Uterus (tissue), 4 donors: ENCODE measurements around the gene TPM2. TPM values are rescaled to one million over a fixed set of nuclear protein-coding genes. Genes with fewer than 3 reads are reported as not detected.

Experiments
- DNase-seq, 2 donors: peaks; one replicate each; pipeline ENCODE4 v3.0.0-alpha.2; 2019 to 2020
- H3K27ac ChIP-seq, 2 donors: fragments of 200-600 bp; sonication (generic); 1 replicate in 1 of 2; 2 replicates in 1 of 2; pipeline ENCODE4 v1.5.1; 2016 to 2018
- H3K27me3 ChIP-seq, 2 donors: fragments of 200-600 bp; sonication (generic); one replicate each; pipeline ENCODE4 v1.5.1; 2018 to 2019; ENCODE audit warnings: control low read depth in 1 of 2
- H3K36me3 ChIP-seq, 2 donors: fragments of 200-600 bp; sonication (generic); one replicate each; pipeline ENCODE4 v1.5.1; 2019; ENCODE audit warnings: control low read depth in 1 of 2
- H3K4me1 ChIP-seq, 2 donors: fragments of 200-600 bp; sonication (generic); one replicate each; pipeline ENCODE4 v1.5.1; 2018 to 2019; ENCODE audit warnings: control low read depth in 1 of 2
- H3K4me3 ChIP-seq, 2 donors: fragments of 200-600 bp; sonication (generic); 1 replicate in 1 of 2; 2 replicates in 1 of 2; pipeline ENCODE4 v1.5.1; 2018 to 2019; ENCODE audit warnings: mild to moderate bottlenecking in 1 of 2
- H3K9me3 ChIP-seq, 2 donors: fragments of 200-600 bp; sonication (generic); one replicate each; pipeline ENCODE4 v1.5.1; 2019; ENCODE audit warnings: control low read depth in 1 of 2
- CTCF ChIP-seq, 4 experiments: fragments of 200-600 bp in 2 of 4; fragments of 450-650 bp in 2 of 4; sonication (generic) in 2 of 4; IDR thresholded peaks; one replicate each; pipeline ENCODE4 v1.5.1; 2016 to 2019; ENCODE audit warnings: antibody characterized with exemption in 4 of 4, mild to moderate bottlenecking in 2 of 4, moderate library complexity in 1 of 4
- POLR2A ChIP-seq, 2 donors: fragments of 450-650 bp; IDR thresholded peaks; one replicate each; pipeline ENCODE4 v1.6.1; 2016; ENCODE audit warnings: antibody characterized with exemption in 2 of 2, mild to moderate bottlenecking in 1 of 2, moderate library complexity in 1 of 2
- intact Hi-C: fragments of 100-400 bp; cut with DNase I; formaldehyde crosslinking; loops from one replicate; pipeline ENCODE4 v1.15.1; 2023; ENCODE audit warnings: low total_unique reads
- total RNA-seq, 4 donors: library from RNA; depleted of rRNA in 3 of 4; stranded (reverse); fragments of >200 nt in 3 of 4; gene quantifications; one replicate each; pipeline versions ENCODE4 v1.1.0 to v1.2.4, GENCODE V29; 2014 to 2023
- donor health status: DM: yes; HTN: yes; CAD: no.

Gene TPM2
- total RNA-seq, 4 donors from 2014 or later, result 491 to 2,682 (median 829) TPM

DNA sequence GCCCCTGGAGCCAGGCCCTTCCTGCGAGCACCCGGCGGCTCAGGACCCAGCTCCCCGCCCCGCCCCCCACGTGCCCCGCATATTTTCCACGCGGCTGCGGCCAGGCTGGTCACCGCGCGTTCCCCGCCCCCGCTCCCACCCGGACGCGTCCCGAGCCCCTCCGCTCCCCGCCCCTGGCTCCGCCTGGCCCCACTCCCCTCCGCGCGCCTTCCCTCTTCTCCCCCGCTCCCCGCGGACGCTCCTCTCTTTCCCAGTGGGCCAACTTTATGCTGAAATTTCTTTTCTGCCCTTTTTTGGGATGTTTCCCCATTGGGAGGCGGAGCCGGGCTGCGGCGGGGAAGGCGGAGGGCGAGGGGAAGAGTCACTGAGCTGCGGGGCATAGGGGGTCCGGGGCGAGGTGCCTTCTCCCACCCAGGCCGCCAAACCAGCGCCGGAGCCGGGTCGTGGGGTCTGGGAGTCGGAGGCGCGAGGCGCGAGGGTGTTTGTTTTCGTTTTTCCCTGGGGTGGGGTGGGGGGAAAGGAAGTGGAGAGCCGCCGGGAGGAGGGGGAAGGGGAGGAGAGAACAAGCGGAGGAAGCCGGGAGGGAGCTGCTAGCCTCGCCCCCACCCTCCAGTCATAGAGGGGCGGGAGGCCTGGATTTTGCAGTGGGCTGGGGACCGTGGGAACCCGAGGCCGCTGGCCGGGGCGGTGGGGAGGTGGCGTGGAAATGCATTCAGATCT lies 1.0 kb upstream of the TPM2 start:
- H3K27me3 ChIP-seq, result no peaks in the 10 kb centered on the region
- no peaks in the 10 kb centered on the region for H3K9me3 ChIP-seq
- TF ChIP-seq POLR2A (IDR thresholded peaks at IDR 0.05) (peak; percentile 54 to 77), CTCF (IDR thresholded peaks at IDR 0.05) (peak in 1 of 4 experiments; percentile 5)
- no peaks in the 10 kb centered on the region for H3K36me3 ChIP-seq
- peak overlapping the region; percentile 57 to 71 for H3K4me3 ChIP-seq
- peak; percentile 91 to 93 for DNase-seq
- H3K4me1 ChIP-seq, result peaks cover 0 to 4% of the 10 kb centered on the region in 2 donors
- H3K27ac ChIP-seq, result peak overlapping the region; percentile 93 to 98
- intact Hi-C loops, result no loop called here

GRCh38 chr9:35690294-35690613 lies 529 bp upstream of the TPM2 start:
- DNase-seq, result no peak
- H3K27me3 ChIP-seq, result no peaks in the 10 kb centered on the region
- no peaks in the 10 kb centered on the region for H3K9me3 ChIP-seq
- peak overlapping the region; percentile 57 to 71 for H3K4me3 ChIP-seq
- peaks cover 0 to 4% of the 10 kb centered on the region in 2 donors for H3K4me1 ChIP-seq
- intact Hi-C loops, result no loop called here
- H3K36me3 ChIP-seq, result no peaks in the 10 kb centered on the region
- peak overlapping the region; percentile 93 to 98 for H3K27ac ChIP-seq
- no peak for TF ChIP-seq POLR2A (IDR thresholded peaks at IDR 0.05)

GRCh38 chr9:35688558-35689541 lies 875 bp downstream of the TPM2 start:
- no peak for DNase-seq
- intact Hi-C loops, result loop anchor here (5.0 kb wide), 1 partner anchor 38 kb away; no protein-coding TSS in a partner anchor

GRCh38 chr9:35687972-35688557 lies 1.7 kb downstream of the TPM2 start:
- Histone ChIP-seq H3K36me3 (no peaks in the 10 kb centered on the region), H3K27ac (peak overlapping the region; percentile 93 to 98), H3K27me3 (no peaks in the 10 kb centered on the region), H3K4me3 (peak overlapping the region; percentile 57 to 71), H3K4me1 (peaks cover 3 to 4% of the 10 kb centered on the region in 2 donors), H3K9me3 (no peaks in the 10 kb centered on the region)
- DNase-seq, result no peak
- TF ChIP-seq CTCF (IDR thresholded peaks at IDR 0.05) (no peak), POLR2A (IDR thresholded peaks at IDR 0.05) (no peak)
- intact Hi-C loops, result loop anchor here (5.0 kb wide), 1 partner anchor 39 kb away; no protein-coding TSS in a partner anchor

More at GRCh38 chr9:35688558-35689541, 875 bp downstream of the TPM2 start:
- peaks cover 0 to 4% of the 10 kb centered on the region in 2 donors for H3K4me1 ChIP-seq
- H3K9me3 ChIP-seq, result no peaks in the 10 kb centered on the region
- peak overlapping the region; percentile 57 to 71 for H3K4me3 ChIP-seq
- TF ChIP-seq CTCF (IDR thresholded peaks at IDR 0.05) (no peak), POLR2A (IDR thresholded peaks at IDR 0.05) (peak in 1 of 2 donors; percentile 9)
- no peaks in the 10 kb centered on the region for H3K27me3 ChIP-seq
- H3K27ac ChIP-seq, result peak overlapping the region; percentile 93 to 98
- no peaks in the 10 kb centered on the region for H3K36me3 ChIP-seq

DNA sequence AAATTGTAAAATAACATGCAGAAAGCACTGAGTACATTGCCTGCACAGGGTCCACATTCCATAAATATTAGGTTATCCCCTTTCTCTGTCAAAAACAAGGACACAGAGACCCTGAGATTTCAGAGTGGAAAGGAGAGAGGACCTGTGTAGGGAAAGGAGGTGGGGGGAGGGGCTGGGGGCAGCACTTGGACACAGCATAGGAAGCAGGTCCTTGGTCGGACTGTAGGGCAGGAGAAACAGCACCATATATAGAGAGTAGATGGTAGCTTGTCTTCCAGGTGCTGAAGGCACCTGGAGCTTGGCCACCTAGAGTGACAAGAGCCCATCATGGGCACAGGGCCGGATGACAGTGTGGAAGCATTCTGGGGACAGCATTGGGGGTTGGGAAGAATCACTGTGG lies 2.4 kb downstream of the TPM2 start:
- H3K4me3 ChIP-seq, result peak overlapping the region; percentile 57 to 71
- TF ChIP-seq POLR2A (IDR thresholded peaks at IDR 0.05) (no peak), CTCF (IDR thresholded peaks at IDR 0.05) (no peak)
- H3K27me3 ChIP-seq, result no peaks in the 10 kb centered on the region
- no peak for DNase-seq
- H3K36me3 ChIP-seq, result no peaks in the 10 kb centered on the region
- H3K9me3 ChIP-seq, result no peaks in the 10 kb centered on the region
- intact Hi-C loops, result loop anchor here (5.0 kb wide), 1 partner anchor 40 kb away; no protein-coding TSS in a partner anchor
- peaks cover 4 to 7% of the 10 kb centered on the region in 2 donors for H3K4me1 ChIP-seq
- peak overlapping the region; percentile 93 to 98 for H3K27ac ChIP-seq
